Fibroblast of villous mesenchyme (primary cell): ENCODE data around the gene MGST1. TPM values are rescaled to one million over a fixed set of nuclear protein-coding genes. Genes with fewer than 3 reads are reported as not detected.

Experiments
- DNase-seq: peaks from one replicate; pipeline ENCODE4 v3.0.0-alpha.2; 2010; ENCODE audit warnings: low read depth
- H3K4me3 ChIP-seq: 2 replicates; pipeline ENCODE4 v1.5.1; 2011; ENCODE audit warnings: low read depth, mild to moderate bottlenecking, low read length
- total RNA-seq: library from RNA; depleted of rRNA; stranded (reverse); fragments of >200 nt; gene quantifications from 2 replicates; pipeline ENCODE4 v1.2.3, GENCODE V29; 2012
- TF ChIP-seq, protein P1 (sequence below): IDR thresholded peaks from 2 replicates; pipeline ENCODE4 v1.5.1; 2012; ENCODE audit warnings: low read depth, mild to moderate bottlenecking, low read length; ENCODE audit not compliant: insufficient read depth

MGST1 gene
- total RNA-seq = 92.8 and 169 TPM in 2 replicates

DNA sequence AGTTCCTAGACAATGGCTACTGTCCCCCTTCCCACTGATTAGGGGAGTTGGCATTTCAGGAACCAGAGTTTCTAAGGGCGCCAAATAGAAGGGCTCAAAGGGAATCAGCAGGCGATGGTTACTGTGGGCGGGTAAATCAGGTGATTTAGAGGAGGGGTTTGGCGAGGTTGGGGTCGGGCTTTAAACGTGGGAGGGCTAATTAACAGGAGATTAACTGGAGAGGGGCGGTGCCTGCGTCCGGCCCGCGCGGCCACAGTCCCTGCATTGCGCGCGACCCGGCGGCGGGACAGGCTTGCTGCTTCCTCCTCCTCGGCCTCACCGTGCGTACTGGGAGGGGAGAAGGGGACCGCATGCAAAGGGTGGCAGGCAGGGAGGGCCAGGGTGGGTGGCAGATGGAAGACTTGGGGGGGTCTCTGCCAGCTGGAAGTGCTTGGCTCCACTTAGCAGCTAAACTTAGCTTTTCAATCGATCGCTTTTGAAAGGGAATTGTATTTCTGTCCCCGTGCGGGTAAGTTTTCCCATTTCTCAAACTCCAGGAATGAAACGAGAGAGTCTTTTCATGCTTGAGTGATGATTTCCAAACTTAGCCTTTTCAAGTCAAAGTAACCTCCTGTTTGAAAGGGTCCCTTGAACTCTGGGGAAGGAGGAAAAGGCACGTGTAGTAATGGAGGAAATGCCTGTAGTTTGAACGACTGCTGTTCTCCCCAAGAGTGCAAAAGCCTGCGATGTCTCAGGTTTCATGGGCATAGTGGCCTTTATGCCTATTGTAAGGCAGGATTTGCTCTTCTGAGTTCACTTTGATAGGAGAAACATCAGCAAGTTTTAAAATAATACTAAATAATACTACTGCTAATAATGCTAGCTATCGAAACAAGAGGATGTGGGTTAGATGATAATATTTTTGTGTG, at the start of gene MGST1:
Gene MGST1, plus strand, starts transcription at position 255 of the 908 bp plus-strand sequence. CDS start 6,608 bp downstream, outside the sequence.
- TF ChIP-seq, protein P1, sequence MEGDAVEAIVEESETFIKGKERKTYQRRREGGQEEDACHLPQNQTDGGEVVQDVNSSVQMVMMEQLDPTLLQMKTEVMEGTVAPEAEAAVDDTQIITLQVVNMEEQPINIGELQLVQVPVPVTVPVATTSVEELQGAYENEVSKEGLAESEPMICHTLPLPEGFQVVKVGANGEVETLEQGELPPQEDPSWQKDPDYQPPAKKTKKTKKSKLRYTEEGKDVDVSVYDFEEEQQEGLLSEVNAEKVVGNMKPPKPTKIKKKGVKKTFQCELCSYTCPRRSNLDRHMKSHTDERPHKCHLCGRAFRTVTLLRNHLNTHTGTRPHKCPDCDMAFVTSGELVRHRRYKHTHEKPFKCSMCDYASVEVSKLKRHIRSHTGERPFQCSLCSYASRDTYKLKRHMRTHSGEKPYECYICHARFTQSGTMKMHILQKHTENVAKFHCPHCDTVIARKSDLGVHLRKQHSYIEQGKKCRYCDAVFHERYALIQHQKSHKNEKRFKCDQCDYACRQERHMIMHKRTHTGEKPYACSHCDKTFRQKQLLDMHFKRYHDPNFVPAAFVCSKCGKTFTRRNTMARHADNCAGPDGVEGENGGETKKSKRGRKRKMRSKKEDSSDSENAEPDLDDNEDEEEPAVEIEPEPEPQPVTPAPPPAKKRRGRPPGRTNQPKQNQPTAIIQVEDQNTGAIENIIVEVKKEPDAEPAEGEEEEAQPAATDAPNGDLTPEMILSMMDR = no peak
- DNase-seq = peak; percentile 53
- H3K4me3 ChIP-seq = peak within 1 kb of the TSS; percentile 67

DNA sequence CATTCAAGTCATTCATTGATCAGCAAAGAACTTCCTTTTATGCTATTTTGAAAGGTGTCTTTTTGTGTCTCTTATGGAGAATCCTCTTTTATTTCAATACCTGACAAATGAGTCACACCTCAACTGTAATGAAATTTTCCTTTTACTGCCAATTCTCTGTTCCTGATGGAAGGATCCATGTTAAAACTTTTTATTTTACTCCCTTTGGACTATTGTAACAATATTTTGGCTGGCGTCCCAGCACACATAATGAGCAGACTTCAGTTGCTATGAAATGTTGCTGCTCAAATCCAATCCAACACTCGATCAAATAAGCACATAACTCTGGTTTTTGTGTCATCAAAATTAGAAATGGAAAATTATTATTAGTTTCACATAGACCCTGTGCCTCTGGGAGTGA, 48.0 kb upstream of the MGST1 start:
- no peak for DNase-seq
- TF ChIP-seq, protein P1 = no peak

GRCh38 chr12:16300122-16300521, 47.3 kb upstream of the MGST1 start:
- TF ChIP-seq, protein P1 = no peak
- DNase-seq = peak; percentile 24
- no peak overlapping the region for H3K4me3 ChIP-seq

More for the DNA sequence above, 48.0 kb upstream of the MGST1 start:
- no peak overlapping the region for H3K4me3 ChIP-seq

GRCh38 chr12:16300736-16301135, 46.7 kb upstream of the MGST1 start:
- TF ChIP-seq, protein P1 = no peak
- no peak for DNase-seq
- H3K4me3 ChIP-seq = no peak overlapping the region

DNA sequence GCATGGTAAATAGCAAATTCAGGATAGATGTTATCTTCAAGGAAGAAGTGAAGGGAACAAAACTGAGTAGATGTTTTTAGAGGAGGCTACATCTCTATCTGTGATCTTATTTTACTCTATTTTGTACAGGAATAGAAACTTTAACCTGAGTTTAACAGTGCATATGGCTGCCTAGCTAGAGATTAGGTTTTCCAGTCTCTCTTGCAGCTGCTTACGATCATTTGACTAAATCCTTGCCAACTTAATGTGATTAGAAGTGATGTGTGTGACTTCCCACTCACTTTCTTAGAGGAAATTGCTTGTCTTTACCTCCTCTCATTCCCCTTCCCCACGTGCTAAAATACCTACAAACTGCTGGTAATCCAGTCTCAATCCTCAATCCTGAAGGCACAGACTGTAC, 43.5 kb upstream of the MGST1 start:
- H3K4me3 ChIP-seq = no peak overlapping the region
- TF ChIP-seq, protein P1 = no peak
- DNase-seq = no peak

GRCh38 chr12:16307856-16308475, 39.5 kb upstream of the MGST1 start:
- no peak overlapping the region for H3K4me3 ChIP-seq
- TF ChIP-seq, protein P1 = no peak
- no peak for DNase-seq
